Hematopoietic multipotent progenitor cell treated with erythropoietin and hydrocortisone succinate and interleukin-3 and kit ligand, for 4 days (in vitro differentiated cells): Measurements from ENCODE around the gene KRTAP19-2.
"Not testable (repeated sequence)": the region's sequence is repeated elsewhere in the genome, so short reads cannot be mapped to it uniquely, and the experiment has no call there.

ENCODE experiments used
- DNase-seq: peaks from one replicate; pipeline ENCODE4 v3.0.0-alpha.2; 2015

KRTAP19-2 gene

DNA sequence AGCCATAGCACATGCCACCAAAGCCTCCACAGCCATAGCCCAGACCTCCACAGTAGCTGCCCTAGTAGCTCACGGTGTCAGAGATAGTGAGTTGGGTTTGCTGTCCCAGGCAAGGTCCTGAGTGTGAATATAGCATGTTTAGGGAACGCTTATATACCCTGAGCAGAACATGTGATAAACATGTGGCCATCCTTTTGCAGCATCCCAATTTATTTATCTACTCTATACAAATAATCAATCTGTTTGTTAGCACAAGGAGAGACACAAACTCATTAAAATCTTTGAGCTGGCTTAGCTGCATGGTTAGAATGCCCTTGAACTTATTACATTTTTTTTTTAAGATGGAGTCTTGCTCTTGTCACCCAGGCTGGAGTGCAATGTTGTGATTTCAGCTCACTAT lies at the start of gene KRTAP19-2:
KRTAP19-2 (minus strand) TSS at position 101 of the 400 bp plus-strand sequence; CDS start at position 13, 88 bp downstream.
- no peak for DNase-seq

GRCh38 chr21:30518876-30519275 lies 31.6 kb upstream of the KRTAP19-2 start:
- DNase-seq = no peak

GRCh38 chr21:30515681-30516080 lies 28.4 kb upstream of the KRTAP19-2 start:
- DNase-seq = no peak

GRCh38 chr21:30505621-30506205 lies 18.5 kb upstream of the KRTAP19-2 start:
- DNase-seq = not testable (repeated sequence)

GRCh38 chr21:30502041-30502440 lies 14.8 kb upstream of the KRTAP19-2 start, which contains the start of gene KRTAP19-5:
Gene KRTAP19-5 (minus strand): TSS chr21:30502141. CDS start chr21:30502090, 51 bp downstream.
- DNase-seq = no peak

- no peak for DNase-seq
Measured at GRCh38 chr21:30497065-30497464, 9.8 kb upstream of the KRTAP19-2 start, which contains the start of gene KRTAP19-4. Gene KRTAP19-4 (minus strand): TSS chr21:30497165. CDS start chr21:30497110, 55 bp downstream.

- DNase-seq = no peak
Measured at GRCh38 chr21:30491963-30492428, 4.8 kb upstream of the KRTAP19-2 start, which contains the start of gene KRTAP19-3. Gene KRTAP19-3 (minus strand): TSS chr21:30492013. CDS start chr21:30491957, 56 bp downstream.

DNA sequence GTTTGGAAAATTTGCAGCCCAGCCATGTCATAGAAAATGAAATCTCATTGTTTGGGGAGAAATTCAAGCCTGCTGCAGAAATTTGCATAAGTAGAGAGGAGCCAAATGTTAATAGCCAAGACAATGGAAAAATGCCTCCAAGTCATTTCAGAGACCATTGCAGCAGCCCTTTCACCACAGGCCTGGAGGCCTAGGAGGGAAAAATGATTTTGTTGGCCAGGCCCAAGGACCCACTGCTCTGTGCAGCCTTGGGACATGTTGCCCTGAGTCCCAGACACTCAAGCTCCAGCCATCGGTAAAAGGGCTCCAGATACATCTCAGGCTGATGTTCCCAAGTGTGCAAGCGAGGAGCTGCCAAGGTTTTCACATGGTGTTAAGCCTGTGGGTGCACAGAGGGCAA lies 1.1 kb downstream of the KRTAP19-2 start:
- no peak for DNase-seq

DNA sequence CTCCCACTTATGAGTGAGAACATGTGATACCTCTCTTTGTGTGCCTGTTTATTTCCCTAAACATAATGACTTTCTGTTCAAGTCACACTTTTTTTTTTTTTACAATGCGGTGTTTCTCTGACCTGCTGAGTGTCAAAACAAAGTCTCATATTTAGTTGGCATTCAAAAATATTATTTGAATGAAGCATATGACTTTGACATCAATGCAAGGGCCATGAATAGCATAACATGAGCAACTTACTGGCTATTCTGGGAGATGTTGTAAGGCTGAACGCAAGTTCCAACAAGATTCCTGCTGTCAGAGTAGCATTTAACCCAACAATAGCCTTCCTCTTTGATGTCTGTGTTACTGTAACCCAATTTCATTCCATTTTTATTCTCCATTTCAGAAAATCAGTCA lies 5.1 kb downstream of the KRTAP19-2 start:
- DNase-seq = no peak

- DNase-seq = no peak
Measured at GRCh38 chr21:30480145-30480544, 7.1 kb downstream of the KRTAP19-2 start, which contains the start of gene KRTAP19-1. Gene KRTAP19-1 (minus strand): TSS chr21:30480367. CDS start chr21:30480317, 50 bp downstream.

DNA sequence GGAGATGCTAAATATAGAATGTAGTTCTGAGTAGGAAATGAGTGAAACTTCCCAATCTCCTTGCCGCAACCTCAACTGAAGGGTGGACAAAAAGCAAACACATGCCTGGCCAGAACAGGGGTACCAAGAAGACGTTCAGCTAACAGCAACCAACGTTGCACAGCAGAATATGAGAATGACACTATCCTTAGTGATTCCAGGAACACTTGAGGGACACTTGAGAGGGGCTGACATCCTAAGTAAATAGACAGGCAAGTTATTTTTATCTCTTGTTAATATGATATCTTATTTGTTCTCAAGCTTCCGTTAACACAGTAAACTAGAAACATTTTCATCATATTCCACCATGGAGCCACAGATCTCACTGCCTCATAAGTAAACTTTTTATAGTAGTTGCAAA lies 8.0 kb downstream of the KRTAP19-2 start:
- DNase-seq = no peak

- no peak for DNase-seq
Measured at GRCh38 chr21:30478004-30478403, 9.2 kb downstream of the KRTAP19-2 start.

DNA sequence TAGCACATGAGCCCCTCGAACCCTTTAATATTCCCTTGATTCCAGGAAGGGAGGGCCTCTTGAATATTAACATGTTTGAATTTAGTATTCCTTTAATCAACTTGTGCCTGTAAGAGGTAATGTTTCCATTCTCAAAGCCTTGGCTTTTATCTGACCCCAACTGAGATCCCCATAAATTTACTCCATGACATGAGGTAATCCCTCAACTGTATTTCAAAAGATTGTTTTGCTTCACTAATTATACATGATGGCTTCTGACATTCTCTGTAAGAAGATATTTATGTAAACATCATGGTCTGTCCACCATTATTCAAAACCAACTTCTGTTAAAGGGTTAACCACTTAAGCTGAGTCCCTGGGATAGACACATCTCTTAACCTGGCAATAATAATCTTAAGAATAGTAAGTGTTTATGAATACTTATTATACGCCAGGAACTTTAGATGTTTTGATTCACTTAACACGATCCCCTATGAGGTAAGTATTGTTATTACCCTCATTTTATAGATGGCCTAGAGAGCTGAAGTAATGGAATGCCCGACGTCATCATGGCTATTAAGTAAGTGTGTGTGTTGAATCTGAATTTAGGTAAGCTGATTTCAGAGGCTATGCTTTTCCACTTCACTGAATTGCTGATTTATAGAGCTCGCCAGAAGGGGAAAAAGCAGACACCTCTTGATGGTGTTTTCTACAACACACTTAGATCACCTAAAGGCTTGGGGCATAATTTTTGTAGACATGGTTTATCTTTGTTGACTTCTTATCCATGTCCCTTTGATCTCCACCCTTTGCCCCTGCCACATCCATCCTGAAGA lies 18.1 kb downstream of the KRTAP19-2 start:
- DNase-seq = no peak

DNA sequence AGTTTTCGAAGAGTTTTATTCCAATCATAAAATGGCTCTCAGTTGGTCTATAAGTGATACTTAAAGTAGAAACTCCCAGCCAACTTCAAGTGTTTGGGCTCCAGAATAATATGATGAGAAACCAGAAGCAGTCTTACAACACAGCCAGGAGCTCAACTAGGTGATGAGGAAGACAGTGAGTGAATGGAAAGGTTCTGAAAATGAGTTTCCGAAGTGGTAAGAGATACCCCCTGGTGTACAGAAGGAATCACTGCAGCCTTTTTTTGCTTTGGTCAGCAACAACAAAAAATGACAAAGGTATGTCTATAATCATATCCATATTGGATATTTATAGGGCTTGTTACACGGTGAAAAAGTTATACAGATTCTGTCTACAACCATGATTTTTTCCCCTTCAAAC lies 23.5 kb downstream of the KRTAP19-2 start:
- peak; percentile 14 for DNase-seq

DNA sequence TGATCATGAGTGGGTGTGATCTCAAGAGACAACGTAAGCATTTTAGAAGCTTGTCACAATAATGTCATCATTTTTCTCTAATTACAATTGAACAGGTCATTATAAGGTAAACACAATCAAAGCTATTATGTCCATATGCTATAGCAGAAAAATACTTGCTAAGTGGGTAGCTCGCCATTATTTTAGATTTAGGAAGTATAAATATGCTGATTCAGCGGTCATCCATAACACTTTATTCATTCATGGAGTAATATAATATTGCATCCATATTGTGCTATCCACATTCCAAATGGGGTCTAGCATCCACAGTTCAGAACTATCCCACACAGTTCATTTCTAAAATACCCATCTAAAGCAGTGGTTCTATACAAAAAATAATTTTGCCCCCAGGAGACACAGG lies 38.7 kb downstream of the KRTAP19-2 start:
- DNase-seq = no peak

DNA sequence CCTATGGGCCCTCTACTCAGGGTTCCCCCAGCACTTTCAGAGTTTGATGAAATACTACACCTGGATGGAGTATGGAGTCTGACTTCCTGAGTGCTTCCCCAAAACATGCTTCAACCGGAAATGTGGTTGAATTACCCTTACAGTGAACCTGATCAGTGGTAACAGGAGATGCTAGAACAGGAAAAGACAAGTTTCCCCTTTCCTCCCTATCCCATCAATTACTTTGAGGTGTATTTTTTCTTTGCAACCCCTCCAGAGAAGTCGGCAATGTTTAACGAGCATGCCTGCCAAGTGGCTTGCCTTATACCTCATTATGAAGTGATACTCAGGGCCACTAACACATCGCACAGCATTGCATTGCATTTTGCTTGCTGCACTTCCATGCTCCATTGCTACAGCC lies 40.2 kb downstream of the KRTAP19-2 start:
- DNase-seq = no peak

DNA sequence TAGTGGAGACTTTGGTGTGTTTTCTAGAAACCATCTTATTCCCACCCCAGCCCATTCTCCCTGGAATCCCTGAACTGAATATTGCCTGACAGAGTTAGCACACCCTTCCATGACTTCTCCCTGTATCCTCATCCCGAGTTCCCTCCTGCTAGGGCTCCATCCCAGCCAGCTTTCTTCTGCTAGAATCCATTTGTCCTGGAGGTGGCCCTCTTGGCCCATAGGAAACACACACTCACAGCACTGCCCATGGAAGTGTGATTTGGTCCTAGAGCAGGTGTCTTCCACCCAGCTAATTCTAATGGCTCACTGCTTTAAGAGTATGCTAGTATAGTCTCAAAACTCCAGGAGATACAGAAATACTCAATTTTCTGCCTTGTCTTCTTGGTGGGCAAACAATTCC lies 43.0 kb downstream of the KRTAP19-2 start:
- no peak for DNase-seq

DNA sequence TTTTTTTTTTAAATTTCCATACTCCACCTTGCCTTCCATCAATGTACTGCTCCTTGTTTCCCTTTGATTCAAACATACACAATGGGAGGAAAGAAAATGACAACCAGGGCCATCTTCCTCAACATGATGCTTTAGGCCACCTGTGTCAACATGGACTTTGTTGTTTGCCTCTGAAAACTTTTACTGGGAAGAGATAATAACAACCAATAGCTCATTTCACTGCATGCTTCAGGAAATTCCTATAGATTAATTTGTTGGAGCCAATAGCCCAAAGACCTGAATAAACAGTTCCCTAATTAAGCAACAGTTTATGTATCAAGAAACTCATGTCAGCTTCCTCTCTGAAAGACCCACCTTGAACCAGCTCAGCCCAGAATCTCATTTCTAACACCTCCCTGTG lies 44.0 kb downstream of the KRTAP19-2 start:
- no peak for DNase-seq

DNA sequence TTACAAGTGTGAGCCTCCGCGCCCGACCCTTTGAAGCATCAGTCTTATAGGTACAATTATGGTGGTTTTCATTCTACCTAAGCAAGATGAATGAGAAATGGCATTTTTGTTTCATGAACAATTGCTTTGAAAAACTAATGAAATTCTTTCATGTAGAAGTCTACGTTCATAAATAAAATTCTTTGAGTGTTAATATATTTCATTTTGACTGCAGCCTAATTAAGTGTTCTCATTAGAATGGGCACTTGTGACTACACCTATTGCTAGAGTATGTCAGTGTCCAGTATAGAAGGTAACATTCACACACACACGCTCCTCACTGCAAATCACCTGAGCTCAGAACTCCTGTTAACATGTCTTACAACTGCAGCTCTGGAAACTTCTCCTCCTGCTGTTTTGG lies 47.3 kb downstream of the KRTAP19-2 start, which contains the start of gene KRTAP15-1:
KRTAP15-1 (plus strand) TSS at position 301 of the 400 bp plus-strand sequence; CDS start at position 354, 53 bp downstream.
- DNase-seq = no peak
